Activated T-cell treated with anti-CD3 and anti-CD28 coated beads, Interleukin-2, amount 50 U/mL, for 24 hours (primary cell): ENCODE data around the gene AGAP1.

Experiments
- DNase-seq: peaks from one replicate; pipeline ENCODE4 v3.0.0-alpha.2; 2020
- H3K27ac Mint-ChIP-seq: 2 replicates; pipeline ENCODE4 v1.8.0; 2020; ENCODE audit warnings: mild to moderate bottlenecking, mixed read lengths
- H3K27me3 Mint-ChIP-seq: 2 replicates; pipeline ENCODE4 v1.8.0; 2020; ENCODE audit warnings: mixed read lengths
- H3K36me3 Mint-ChIP-seq: 2 replicates; pipeline ENCODE4 v1.8.0; 2020; ENCODE audit warnings: low read depth, mixed read lengths
- H3K4me1 Mint-ChIP-seq: 2 replicates; pipeline ENCODE4 v1.8.0; 2020; ENCODE audit warnings: low read depth, mixed read lengths
- H3K4me3 Mint-ChIP-seq: 2 replicates; pipeline ENCODE4 v1.8.0; 2020; ENCODE audit warnings: mild to moderate bottlenecking, moderate library complexity, mixed read lengths
- H3K9me3 Mint-ChIP-seq: 2 replicates; pipeline ENCODE4 v1.8.0; 2020; ENCODE audit warnings: mixed read lengths

AGAP1 gene

GRCh38 chr2:235577404-235578330 is 83.8 kb downstream of the AGAP1 start:
- no peaks in the 10 kb centered on the region for H3K4me1 Mint-ChIP-seq
- H3K27me3 Mint-ChIP-seq, result peaks cover 13% of the 10 kb centered on the region
- H3K4me3 Mint-ChIP-seq, result no peak overlapping the region
- no peak overlapping the region for H3K27ac Mint-ChIP-seq
- H3K9me3 Mint-ChIP-seq, result no peaks in the 10 kb centered on the region
- no peak for DNase-seq
- no peaks in the 10 kb centered on the region for H3K36me3 Mint-ChIP-seq

- H3K9me3 Mint-ChIP-seq, result no peaks in the 10 kb centered on the region
- no peaks in the 10 kb centered on the region for H3K4me1 Mint-ChIP-seq
- peaks cover 13% of the 10 kb centered on the region for H3K27me3 Mint-ChIP-seq
- no peak overlapping the region for H3K27ac Mint-ChIP-seq
- H3K4me3 Mint-ChIP-seq, result no peak overlapping the region
- H3K36me3 Mint-ChIP-seq, result no peaks in the 10 kb centered on the region
- DNase-seq, result no peak
These were observed 85.3 kb downstream of the AGAP1 start for GRCh38 chr2:235579128-235579527.

GRCh38 chr2:235580426-235581157 is 86.7 kb downstream of the AGAP1 start:
- Mint-ChIP-seq H3K4me3 (no peak overlapping the region), H3K9me3 (no peaks in the 10 kb centered on the region), H3K27ac (no peak overlapping the region), H3K36me3 (no peaks in the 10 kb centered on the region), H3K27me3 (peaks cover 13% of the 10 kb centered on the region), H3K4me1 (no peaks in the 10 kb centered on the region)
- DNase-seq, result no peak

- Mint-ChIP-seq H3K27ac (no peak overlapping the region), H3K27me3 (peaks cover 13% of the 10 kb centered on the region), H3K4me1 (no peaks in the 10 kb centered on the region), H3K4me3 (no peak overlapping the region), H3K36me3 (no peaks in the 10 kb centered on the region), H3K9me3 (no peaks in the 10 kb centered on the region)
- no peak for DNase-seq
These were observed 88.3 kb downstream of the AGAP1 start for GRCh38 chr2:235582081-235582686.

- DNase-seq, result no peak
- no peak overlapping the region for H3K27ac Mint-ChIP-seq
- H3K27me3 Mint-ChIP-seq, result peaks cover 8% of the 10 kb centered on the region
- no peaks in the 10 kb centered on the region for H3K9me3 Mint-ChIP-seq
- no peaks in the 10 kb centered on the region for H3K36me3 Mint-ChIP-seq
- no peaks in the 10 kb centered on the region for H3K4me1 Mint-ChIP-seq
- H3K4me3 Mint-ChIP-seq, result no peak overlapping the region
These were observed 88.9 kb downstream of the AGAP1 start for GRCh38 chr2:235582729-235583128.

GRCh38 chr2:235583144-235583543 is 89.3 kb downstream of the AGAP1 start:
- Mint-ChIP-seq H3K27ac (no peak overlapping the region), H3K27me3 (peaks cover 8% of the 10 kb centered on the region), H3K4me3 (no peak overlapping the region), H3K36me3 (no peaks in the 10 kb centered on the region), H3K9me3 (no peaks in the 10 kb centered on the region), H3K4me1 (no peaks in the 10 kb centered on the region)
- DNase-seq, result no peak

GRCh38 chr2:235583925-235584637 is 90.2 kb downstream of the AGAP1 start:
- H3K9me3 Mint-ChIP-seq, result no peaks in the 10 kb centered on the region
- no peak for DNase-seq
- H3K36me3 Mint-ChIP-seq, result no peaks in the 10 kb centered on the region
- H3K4me1 Mint-ChIP-seq, result no peaks in the 10 kb centered on the region
- H3K27me3 Mint-ChIP-seq, result peaks cover 10% of the 10 kb centered on the region
- no peak overlapping the region for H3K27ac Mint-ChIP-seq
- no peak overlapping the region for H3K4me3 Mint-ChIP-seq

GRCh38 chr2:235584638-235585007 is 90.8 kb downstream of the AGAP1 start:
- Mint-ChIP-seq H3K36me3 (no peaks in the 10 kb centered on the region), H3K27ac (no peak overlapping the region), H3K9me3 (no peaks in the 10 kb centered on the region), H3K4me1 (no peaks in the 10 kb centered on the region), H3K4me3 (no peak overlapping the region), H3K27me3 (peaks cover 10% of the 10 kb centered on the region)
- no peak for DNase-seq

- Mint-ChIP-seq H3K27ac (no peak overlapping the region), H3K9me3 (no peaks in the 10 kb centered on the region), H3K4me3 (no peak overlapping the region), H3K27me3 (peaks cover 5% of the 10 kb centered on the region), H3K36me3 (no peaks in the 10 kb centered on the region), H3K4me1 (no peaks in the 10 kb centered on the region)
- DNase-seq, result no peak
These were observed 93.4 kb downstream of the AGAP1 start for GRCh38 chr2:235587202-235587601.

- H3K4me1 Mint-ChIP-seq, result no peaks in the 10 kb centered on the region
- H3K9me3 Mint-ChIP-seq, result no peaks in the 10 kb centered on the region
- H3K27ac Mint-ChIP-seq, result no peak overlapping the region
- H3K36me3 Mint-ChIP-seq, result no peaks in the 10 kb centered on the region
- H3K4me3 Mint-ChIP-seq, result no peak overlapping the region
- no peak for DNase-seq
- peaks cover 8% of the 10 kb centered on the region for H3K27me3 Mint-ChIP-seq
These were observed 94.9 kb downstream of the AGAP1 start for GRCh38 chr2:235588750-235589149.

GRCh38 chr2:235591231-235591730 is 97.4 kb downstream of the AGAP1 start:
- no peaks in the 10 kb centered on the region for H3K9me3 Mint-ChIP-seq
- no peak for DNase-seq
- no peak overlapping the region for H3K4me3 Mint-ChIP-seq
- no peaks in the 10 kb centered on the region for H3K36me3 Mint-ChIP-seq
- no peaks in the 10 kb centered on the region for H3K4me1 Mint-ChIP-seq
- H3K27ac Mint-ChIP-seq, result no peak overlapping the region
- peaks cover 11% of the 10 kb centered on the region for H3K27me3 Mint-ChIP-seq

GRCh38 chr2:235591921-235592320 is 98.1 kb downstream of the AGAP1 start:
- Mint-ChIP-seq H3K9me3 (no peaks in the 10 kb centered on the region), H3K36me3 (no peaks in the 10 kb centered on the region), H3K4me3 (no peak overlapping the region), H3K27ac (no peak overlapping the region), H3K4me1 (no peaks in the 10 kb centered on the region), H3K27me3 (peaks cover 11% of the 10 kb centered on the region)
- DNase-seq, result no peak

GRCh38 chr2:235592430-235592829 is 98.6 kb downstream of the AGAP1 start:
- H3K27me3 Mint-ChIP-seq, result peaks cover 11% of the 10 kb centered on the region
- H3K36me3 Mint-ChIP-seq, result no peaks in the 10 kb centered on the region
- H3K4me1 Mint-ChIP-seq, result no peaks in the 10 kb centered on the region
- H3K4me3 Mint-ChIP-seq, result no peak overlapping the region
- H3K9me3 Mint-ChIP-seq, result no peaks in the 10 kb centered on the region
- H3K27ac Mint-ChIP-seq, result no peak overlapping the region
- DNase-seq, result no peak

GRCh38 chr2:235592836-235593235 is 99.0 kb downstream of the AGAP1 start:
- no peak overlapping the region for H3K4me3 Mint-ChIP-seq
- H3K27me3 Mint-ChIP-seq, result peaks cover 11% of the 10 kb centered on the region
- H3K9me3 Mint-ChIP-seq, result no peaks in the 10 kb centered on the region
- no peak for DNase-seq
- H3K36me3 Mint-ChIP-seq, result no peaks in the 10 kb centered on the region
- H3K27ac Mint-ChIP-seq, result no peak overlapping the region
- no peaks in the 10 kb centered on the region for H3K4me1 Mint-ChIP-seq
